Endometrial microvascular endothelial cells (primary cell): ENCODE measurements around the gene SUPT7L. TPM values are rescaled to one million over a fixed set of nuclear protein-coding genes. Genes with fewer than 3 reads are reported as not detected.

Experiments
- in situ Hi-C: cut with HindIII; loops from 2 replicates; pipeline ENCODE4 v1.10.0; 2017; ENCODE audit warnings: low sequenced_read_pairs, low pct_unique_long_range_greater_than_20kb; ENCODE audit errors: inconsistent ontology term
- total RNA-seq: library from RNA; depleted of rRNA; stranded (reverse); fragments of >200 nt; gene quantifications from one replicate; pipeline ENCODE4 v1.2.3, GENCODE V29; 2015; ENCODE audit errors: inconsistent ontology term

SUPT7L gene, protein sequence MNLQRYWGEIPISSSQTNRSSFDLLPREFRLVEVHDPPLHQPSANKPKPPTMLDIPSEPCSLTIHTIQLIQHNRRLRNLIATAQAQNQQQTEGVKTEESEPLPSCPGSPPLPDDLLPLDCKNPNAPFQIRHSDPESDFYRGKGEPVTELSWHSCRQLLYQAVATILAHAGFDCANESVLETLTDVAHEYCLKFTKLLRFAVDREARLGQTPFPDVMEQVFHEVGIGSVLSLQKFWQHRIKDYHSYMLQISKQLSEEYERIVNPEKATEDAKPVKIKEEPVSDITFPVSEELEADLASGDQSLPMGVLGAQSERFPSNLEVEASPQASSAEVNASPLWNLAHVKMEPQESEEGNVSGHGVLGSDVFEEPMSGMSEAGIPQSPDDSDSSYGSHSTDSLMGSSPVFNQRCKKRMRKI
- 18.0 TPM for total RNA-seq

- in situ Hi-C loops = no loop called here
Observed at GRCh38 chr2:27663285-27664153, at the start of gene SUPT7L, which contains the start of gene SLC4A1AP. TSS of gene SUPT7L (minus strand) at chr2:27663614. CDS start at chr2:27662192, 1,422 bp downstream. TSS of gene SLC4A1AP (plus strand) at chr2:27663889. CDS start at chr2:27663915, 26 bp downstream.

GRCh38 chr2:27713201-27713600, 49.8 kb upstream of the SUPT7L start:
- in situ Hi-C loops = no loop called here

GRCh38 chr2:27712522-27712921, 49.1 kb upstream of the SUPT7L start:
- in situ Hi-C loops = no loop called here

GRCh38 chr2:27711804-27712203, 48.4 kb upstream of the SUPT7L start:
- in situ Hi-C loops = no loop called here

GRCh38 chr2:27710640-27711430, 47.4 kb upstream of the SUPT7L start:
- in situ Hi-C loops = no loop called here

GRCh38 chr2:27709960-27710575, 46.7 kb upstream of the SUPT7L start:
- in situ Hi-C loops = no loop called here

GRCh38 chr2:27709326-27709725, 45.9 kb upstream of the SUPT7L start:
- in situ Hi-C loops = no loop called here

DNA sequence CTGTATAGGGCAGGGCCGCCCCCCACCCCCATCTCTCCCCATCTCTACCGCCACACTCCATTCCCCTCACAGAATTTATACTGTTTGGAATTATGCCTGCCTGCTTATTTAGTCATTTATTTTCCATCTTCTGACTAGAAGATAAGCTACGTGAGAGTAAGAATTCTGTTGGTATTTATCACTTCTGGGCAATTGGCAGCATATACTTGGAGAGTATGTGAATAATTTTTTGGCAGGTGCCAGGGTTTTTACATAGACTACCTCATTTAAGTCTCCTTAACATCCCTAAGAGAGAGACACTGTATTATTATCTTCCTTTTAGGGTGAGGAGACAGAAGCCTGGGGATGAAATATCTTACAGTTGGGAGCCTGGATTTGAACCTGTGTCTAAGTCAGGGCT, 45.3 kb upstream of the SUPT7L start:
- in situ Hi-C loops = no loop called here

DNA sequence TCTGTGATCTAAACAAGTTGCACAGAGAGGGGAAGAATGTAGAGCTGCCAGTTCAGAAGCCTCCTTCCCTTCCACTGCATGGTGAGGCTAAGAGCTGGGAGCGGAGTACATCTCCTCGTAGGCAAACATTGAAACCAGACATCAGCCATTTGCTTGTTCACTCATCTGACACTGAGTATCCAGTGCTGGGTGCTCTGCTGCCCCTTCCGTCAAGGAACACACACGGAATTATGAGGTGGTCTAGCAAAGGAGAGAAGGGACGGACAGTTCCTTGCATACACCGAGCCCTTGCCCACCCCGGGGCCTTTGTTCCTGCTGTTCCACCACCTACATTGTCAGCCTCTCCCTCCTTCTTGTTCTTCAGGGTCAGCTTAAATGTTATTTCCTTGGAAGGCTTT, 44.8 kb upstream of the SUPT7L start:
- in situ Hi-C loops = no loop called here

- in situ Hi-C loops = no loop called here
Observed at GRCh38 chr2:27707462-27708256, 44.2 kb upstream of the SUPT7L start.

DNA sequence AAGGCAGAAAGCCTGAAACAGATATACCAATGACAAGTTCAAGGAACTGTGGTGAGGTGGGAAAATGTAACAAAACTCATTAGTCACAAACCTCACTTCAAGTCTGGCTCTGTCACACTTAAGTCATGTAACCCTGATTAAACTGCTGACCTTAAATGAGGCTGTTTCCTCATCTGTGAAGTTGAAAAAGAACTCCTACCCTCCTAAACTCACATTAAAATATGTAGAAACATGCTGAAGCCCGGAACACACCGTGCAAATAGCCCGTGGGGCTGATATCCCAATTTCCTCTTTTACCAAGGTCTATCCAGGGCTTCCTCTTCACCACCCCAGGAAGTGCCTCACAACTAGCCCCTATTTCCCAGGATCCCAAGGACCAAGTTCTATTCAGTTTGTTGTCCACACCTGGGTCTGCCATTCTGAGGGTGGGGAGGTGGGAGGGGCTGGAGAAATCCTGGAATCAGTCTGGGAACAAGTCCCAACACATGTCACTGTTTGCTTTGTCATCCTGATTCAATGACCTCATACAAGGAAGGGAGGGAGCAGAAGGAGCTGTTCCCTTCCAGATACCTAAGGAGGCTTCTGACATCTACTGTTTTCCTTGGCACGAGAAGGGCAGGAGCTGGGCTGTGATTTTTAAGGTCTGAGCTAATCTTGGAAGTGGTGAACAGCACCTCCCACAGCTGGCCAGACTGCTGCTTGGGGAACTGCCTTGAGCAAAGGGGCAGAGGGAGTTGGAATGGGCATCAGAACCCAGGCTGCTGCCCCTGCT, 42.6 kb upstream of the SUPT7L start:
- in situ Hi-C loops = no loop called here

DNA sequence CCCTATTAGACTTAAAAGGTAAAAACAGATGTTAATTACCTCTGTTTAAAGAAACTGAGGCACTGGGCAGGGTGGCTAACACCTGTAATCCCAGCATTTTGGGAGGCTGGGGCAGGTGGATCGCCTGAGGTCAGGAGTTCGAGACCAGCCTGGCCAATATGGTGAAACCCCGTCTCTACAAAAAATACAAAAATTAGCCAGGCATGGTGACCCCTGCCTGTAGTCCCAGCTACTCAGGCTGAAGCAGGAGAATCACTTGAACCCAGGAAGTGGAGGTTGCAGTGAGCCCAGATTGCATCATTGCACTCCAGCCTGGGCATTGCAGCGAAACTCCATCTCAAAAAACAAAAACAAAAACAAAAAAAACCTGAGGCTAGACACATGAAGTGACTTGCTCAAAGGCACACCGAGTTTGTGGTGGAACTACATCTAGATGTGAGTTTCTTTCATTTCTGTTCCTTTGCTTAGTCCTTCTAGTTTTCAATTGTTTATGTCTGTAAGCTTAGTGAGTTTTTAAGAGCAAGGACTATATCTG, 41.0 kb upstream of the SUPT7L start:
- in situ Hi-C loops = no loop called here

DNA sequence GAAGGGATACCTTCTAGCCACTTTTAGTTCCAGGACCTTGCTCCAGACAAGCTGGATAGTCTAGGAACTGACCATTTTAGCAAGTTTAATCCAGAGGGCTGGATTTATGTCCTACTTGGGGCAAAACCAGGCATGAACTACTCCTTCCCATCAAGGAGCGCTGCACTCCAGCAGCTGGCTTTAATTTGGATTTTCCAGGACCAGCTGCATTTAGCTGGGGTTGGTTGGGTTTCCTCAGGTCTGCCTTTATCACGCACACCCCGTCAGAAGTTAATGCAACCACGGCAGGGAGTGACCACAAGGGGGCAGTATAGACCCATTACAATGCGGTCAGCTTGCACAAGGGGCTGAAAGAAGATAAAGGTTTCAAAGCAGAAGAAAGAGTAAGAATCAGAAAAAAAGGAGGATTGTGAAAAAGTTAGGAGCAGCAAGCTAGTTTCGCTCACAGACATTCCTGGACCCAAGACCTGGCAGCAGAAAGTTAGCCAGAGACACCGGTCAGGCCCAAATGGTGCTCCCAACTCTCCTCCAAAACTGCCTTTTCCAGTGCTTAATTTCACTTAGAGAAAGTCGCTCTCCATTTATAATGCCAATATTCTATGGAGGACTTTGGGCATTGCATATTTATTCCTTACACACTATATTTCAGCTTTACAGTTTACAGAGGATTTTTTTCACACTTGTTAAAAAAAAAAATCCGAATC, 40.4 kb upstream of the SUPT7L start:
- in situ Hi-C loops = no loop called here

GRCh38 chr2:27702302-27702701, 38.9 kb upstream of the SUPT7L start:
- in situ Hi-C loops = no loop called here

GRCh38 chr2:27701676-27702075, 38.3 kb upstream of the SUPT7L start:
- in situ Hi-C loops = no loop called here

DNA sequence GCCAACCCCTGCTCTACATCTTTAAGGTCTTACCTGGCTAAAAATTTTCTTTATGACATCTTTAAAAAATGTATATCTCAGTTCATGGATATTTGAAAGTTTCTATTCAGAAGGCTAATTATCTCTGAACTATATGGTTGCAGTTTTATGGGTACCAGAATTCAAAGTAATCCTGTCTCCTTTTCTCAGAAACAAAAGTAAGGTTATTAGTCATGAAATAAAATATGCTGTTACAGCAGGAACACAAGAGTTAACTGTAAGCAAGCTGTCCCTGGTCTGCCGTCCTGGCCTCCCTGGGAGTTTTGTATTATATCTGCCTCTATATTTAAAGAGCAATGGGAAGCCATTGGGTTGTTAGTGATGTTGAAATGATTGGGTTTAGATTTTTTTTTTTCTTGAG, 34.2 kb upstream of the SUPT7L start:
- in situ Hi-C loops = no loop called here
